Measurements from ENCODE around the gene SNAPC4.
"Not testable (repeated sequence)": the region's sequence is repeated elsewhere in the genome, so short reads cannot be mapped to it uniquely, and the experiment has no call there.

SNAPC4 gene

GRCh38 chr9:136424750-136425362 lies 24.9 kb upstream of the SNAPC4 start:
- no peak overlapping the region for H3K4me3 ChIP-seq (ENCODE audit: low read length)
- TF ChIP-seq ZNF274 (IDR thresholded peaks at IDR 0.05; ENCODE audit: low read depth, low read length): no peak

- TF ChIP-seq ZNF274 (IDR thresholded peaks at IDR 0.05; ENCODE audit: low read depth, low read length): no peak
- H3K4me3 ChIP-seq (ENCODE audit: low read length): no peak overlapping the region
Observed at GRCh38 chr9:136423432-136424146, 23.6 kb upstream of the SNAPC4 start.

GRCh38 chr9:136422876-136423275 lies 22.9 kb upstream of the SNAPC4 start:
- H3K4me3 ChIP-seq (ENCODE audit: low read length): no peak overlapping the region
- TF ChIP-seq ZNF274 (IDR thresholded peaks at IDR 0.05; ENCODE audit: low read depth, low read length): no peak

- H3K4me3 ChIP-seq (ENCODE audit: low read length): no peak overlapping the region
- no peak for TF ChIP-seq ZNF274 (IDR thresholded peaks at IDR 0.05; ENCODE audit: low read depth, low read length)
Observed at GRCh38 chr9:136421791-136422190, 21.8 kb upstream of the SNAPC4 start.

- no peak for TF ChIP-seq ZNF274 (IDR thresholded peaks at IDR 0.05; ENCODE audit: low read depth, low read length)
- H3K4me3 ChIP-seq (ENCODE audit: low read length): no peak overlapping the region
Observed at GRCh38 chr9:136419092-136419420, 19.1 kb upstream of the SNAPC4 start.

GRCh38 chr9:136418182-136419091 lies 18.5 kb upstream of the SNAPC4 start:
- TF ChIP-seq ZNF274 (IDR thresholded peaks at IDR 0.05; ENCODE audit: low read depth, low read length): no peak
- no peak overlapping the region for H3K4me3 ChIP-seq (ENCODE audit: low read length)

DNA sequence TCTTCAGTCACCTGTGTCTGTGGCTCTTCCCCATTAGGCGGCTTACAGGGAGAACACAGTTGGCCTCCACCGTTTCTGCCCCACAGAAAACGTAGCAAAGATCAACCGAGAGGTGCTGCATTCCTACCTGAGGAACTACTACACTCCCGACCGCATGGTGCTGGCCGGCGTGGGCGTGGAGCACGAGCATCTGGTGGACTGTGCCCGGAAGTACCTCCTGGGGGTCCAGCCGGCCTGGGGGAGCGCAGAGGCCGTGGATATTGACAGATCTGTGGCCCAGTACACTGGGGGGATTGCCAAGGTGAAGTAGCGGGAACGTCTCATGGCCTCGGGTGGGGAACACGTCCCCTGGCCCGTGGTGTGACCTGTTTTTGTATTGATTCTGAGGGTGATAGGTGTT lies 16.9 kb upstream of the SNAPC4 start:
- TF ChIP-seq ZNF274 (IDR thresholded peaks at IDR 0.05; ENCODE audit: low read depth, low read length): no peak
- H3K4me3 ChIP-seq (ENCODE audit: low read length): no peak overlapping the region

- no peak for TF ChIP-seq ZNF274 (IDR thresholded peaks at IDR 0.05; ENCODE audit: low read depth, low read length)
- H3K4me3 ChIP-seq (ENCODE audit: low read length): no peak overlapping the region
Observed at GRCh38 chr9:136416427-136416826, 16.5 kb upstream of the SNAPC4 start.

GRCh38 chr9:136412962-136413361 lies 13.0 kb upstream of the SNAPC4 start:
- no peak overlapping the region for H3K4me3 ChIP-seq (ENCODE audit: low read length)
- no peak for TF ChIP-seq ZNF274 (IDR thresholded peaks at IDR 0.05; ENCODE audit: low read depth, low read length)

GRCh38 chr9:136411378-136411777 lies 11.4 kb upstream of the SNAPC4 start:
- peak overlapping the region; percentile 81 for H3K4me3 ChIP-seq (ENCODE audit: low read length)
- TF ChIP-seq ZNF274 (IDR thresholded peaks at IDR 0.05; ENCODE audit: low read depth, low read length): no peak

DNA sequence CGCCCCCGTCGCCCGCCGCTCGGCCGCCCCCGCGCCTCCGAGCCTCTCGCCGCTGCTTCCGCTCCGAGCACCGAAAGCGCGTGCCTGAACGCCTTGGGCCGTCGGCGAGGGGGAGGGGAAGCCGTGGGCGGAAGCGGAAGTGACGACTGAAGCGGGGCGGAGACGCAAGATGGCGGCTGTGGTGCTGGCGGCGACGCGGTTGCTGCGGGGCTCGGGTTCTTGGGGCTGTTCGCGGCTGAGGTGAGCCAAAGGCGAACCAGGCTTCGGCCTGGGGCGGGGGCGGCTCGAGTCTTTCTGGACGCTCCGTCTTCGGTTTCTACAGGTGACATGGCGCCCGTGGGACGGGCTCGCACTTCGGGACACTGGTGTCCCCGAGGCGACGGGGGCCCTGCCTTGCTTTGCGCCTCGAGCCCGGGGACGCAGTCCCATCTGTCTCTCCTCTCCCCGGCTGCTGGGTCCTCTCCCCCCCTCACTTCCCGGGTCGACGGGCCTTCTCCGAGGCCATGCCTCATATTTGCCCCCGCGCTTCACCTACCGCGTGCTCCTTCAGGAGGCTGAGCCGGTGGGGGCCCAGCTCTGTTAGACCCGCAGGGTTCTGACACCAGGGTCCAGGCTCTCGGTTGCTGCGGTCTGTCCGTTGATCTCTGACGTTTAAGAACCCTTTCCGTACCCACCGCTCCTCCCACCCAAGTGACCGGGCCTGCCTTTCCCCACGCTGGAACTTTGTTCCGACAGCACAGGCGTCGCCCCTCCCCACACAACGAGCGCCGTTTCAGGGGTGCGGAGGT lies 10.7 kb upstream of the SNAPC4 start, which contains the start of the genes ENTR1 and PMPCA:
TSS of gene ENTR1 (minus strand) at position 115 of the 788 bp plus-strand sequence. CDS start 217 bp downstream, outside the sequence.
TSS of gene PMPCA (plus strand) at position 159 of the 788 bp plus-strand sequence. CDS start at position 170, 11 bp downstream.
- H3K4me3 ChIP-seq (ENCODE audit: low read length): peak within 1 kb of the TSS; percentile 81
- no peak for TF ChIP-seq ZNF274 (IDR thresholded peaks at IDR 0.05; ENCODE audit: low read depth, low read length)

GRCh38 chr9:136409557-136410455 lies 9.8 kb upstream of the SNAPC4 start:
- no peak for TF ChIP-seq ZNF274 (IDR thresholded peaks at IDR 0.05; ENCODE audit: low read depth, low read length)
- H3K4me3 ChIP-seq (ENCODE audit: low read length): peak overlapping the region; percentile 75

- H3K4me3 ChIP-seq (ENCODE audit: low read length): no peak overlapping the region
- TF ChIP-seq ZNF274 (IDR thresholded peaks at IDR 0.05; ENCODE audit: low read depth, low read length): no peak
Observed at GRCh38 chr9:136407911-136408310, 7.9 kb upstream of the SNAPC4 start.

GRCh38 chr9:136407061-136407460 lies 7.1 kb upstream of the SNAPC4 start:
- not testable (repeated sequence) for H3K4me3 ChIP-seq (ENCODE audit: low read length)

DNA sequence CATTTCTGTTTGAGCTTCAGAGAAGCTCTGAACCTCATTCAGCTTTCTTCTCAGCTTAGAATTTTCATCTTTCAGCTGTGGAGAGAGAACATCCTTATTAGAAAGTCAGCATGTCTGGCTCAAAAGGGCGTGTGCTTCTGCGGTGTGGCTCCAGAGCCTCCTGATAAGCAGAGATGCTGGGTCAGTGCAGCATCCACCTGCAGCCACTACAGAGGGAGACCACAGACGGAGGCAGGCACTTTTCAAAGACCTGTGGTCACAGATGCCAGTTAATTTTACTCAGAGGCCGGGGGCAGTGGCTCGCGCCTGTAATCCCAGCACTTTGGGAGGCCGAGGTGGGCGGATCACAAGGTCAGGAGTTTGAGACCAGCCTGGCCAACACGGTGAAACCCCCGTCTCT lies 5.9 kb upstream of the SNAPC4 start:
- H3K4me3 ChIP-seq (ENCODE audit: low read length): not testable (repeated sequence)
